Adrenal gland (tissue), 5 donors: ENCODE results near the gene OR4D6.

Experiments used
- POLR2A ChIP-seq, 2 donors: fragments of 450-650 bp; IDR thresholded peaks; one replicate each; pipeline ENCODE4 v1.6.1; 2017; ENCODE audit warnings: antibody characterized with exemption in 2 of 2, mild to moderate bottlenecking in 2 of 2, moderate library complexity in 1 of 2
- TF ChIP-seq, protein P1 (sequence below), 6 experiments: fragments of 450-650 bp in 4 of 6; fragments of 200-600 bp in 2 of 6; sonication (generic) in 1 of 6; IDR thresholded peaks; 1 replicate in 5 of 6; 2 replicates in 1 of 6; pipeline versions ENCODE4 v1.5.1 to v1.8.0; 2016 to 2021; ENCODE audit warnings: antibody characterized with exemption in 6 of 6, mild to moderate bottlenecking in 2 of 6, moderate library complexity in 1 of 6
- donor health status: DM: no; HTN: no; CAD: no.

DNA sequence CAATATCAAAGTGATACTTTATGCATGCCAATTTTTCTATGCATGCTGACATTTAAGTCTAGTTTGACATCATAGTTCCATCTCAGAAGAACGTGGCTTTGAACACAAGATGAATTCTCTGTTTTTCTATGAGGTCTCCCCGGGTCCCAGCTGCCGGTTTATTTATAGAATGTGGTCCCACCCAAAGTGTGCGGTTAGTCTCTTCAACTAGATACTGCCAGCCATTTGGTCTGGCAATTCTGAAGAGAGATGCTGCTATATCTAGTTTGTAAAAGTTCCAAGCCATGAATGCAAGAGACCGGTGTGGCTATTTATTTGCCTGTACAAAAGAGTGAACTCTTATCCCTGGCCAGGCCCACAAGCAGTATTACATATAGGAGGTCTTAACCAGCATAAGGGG is 39.7 kb upstream of the OR4D6 start:
- TF ChIP-seq, protein P1, sequence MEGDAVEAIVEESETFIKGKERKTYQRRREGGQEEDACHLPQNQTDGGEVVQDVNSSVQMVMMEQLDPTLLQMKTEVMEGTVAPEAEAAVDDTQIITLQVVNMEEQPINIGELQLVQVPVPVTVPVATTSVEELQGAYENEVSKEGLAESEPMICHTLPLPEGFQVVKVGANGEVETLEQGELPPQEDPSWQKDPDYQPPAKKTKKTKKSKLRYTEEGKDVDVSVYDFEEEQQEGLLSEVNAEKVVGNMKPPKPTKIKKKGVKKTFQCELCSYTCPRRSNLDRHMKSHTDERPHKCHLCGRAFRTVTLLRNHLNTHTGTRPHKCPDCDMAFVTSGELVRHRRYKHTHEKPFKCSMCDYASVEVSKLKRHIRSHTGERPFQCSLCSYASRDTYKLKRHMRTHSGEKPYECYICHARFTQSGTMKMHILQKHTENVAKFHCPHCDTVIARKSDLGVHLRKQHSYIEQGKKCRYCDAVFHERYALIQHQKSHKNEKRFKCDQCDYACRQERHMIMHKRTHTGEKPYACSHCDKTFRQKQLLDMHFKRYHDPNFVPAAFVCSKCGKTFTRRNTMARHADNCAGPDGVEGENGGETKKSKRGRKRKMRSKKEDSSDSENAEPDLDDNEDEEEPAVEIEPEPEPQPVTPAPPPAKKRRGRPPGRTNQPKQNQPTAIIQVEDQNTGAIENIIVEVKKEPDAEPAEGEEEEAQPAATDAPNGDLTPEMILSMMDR (IDR thresholded peaks at IDR 0.05) = no peak
- TF ChIP-seq POLR2A (IDR thresholded peaks at IDR 0.05) = no peak
